GM21717 (cell line): ENCODE data around the gene ZG16B.

Experiments used
- ATAC-seq: cut with Tn5 transposase; IDR thresholded peaks from one replicate; pipeline ENCODE4 v1.9.1; 2021; ENCODE audit warnings: mild to moderate bottlenecking, moderate library complexity; ENCODE audit not compliant: unreplicated experiment

Gene ZG16B

DNA sequence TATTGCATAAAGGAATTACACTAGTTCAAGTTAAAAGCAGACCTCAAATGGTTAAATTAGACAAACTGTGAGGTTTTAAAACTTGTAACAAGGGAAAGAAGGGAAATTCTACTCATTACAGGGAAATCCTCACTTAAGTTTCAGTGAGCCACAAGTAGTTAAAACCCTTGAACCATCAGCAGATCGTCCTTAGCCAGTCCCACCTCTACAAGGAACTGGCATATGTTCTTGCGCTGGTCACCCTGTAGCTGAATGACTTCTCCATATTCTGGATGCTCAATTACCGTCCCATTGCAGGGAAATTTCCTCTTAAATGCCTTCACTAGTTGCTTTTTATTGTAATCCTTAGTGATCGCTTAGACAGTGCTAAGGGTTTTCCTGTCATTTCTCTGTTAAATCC, 7.6 kb upstream of the ZG16B start:
- no peak for ATAC-seq

DNA sequence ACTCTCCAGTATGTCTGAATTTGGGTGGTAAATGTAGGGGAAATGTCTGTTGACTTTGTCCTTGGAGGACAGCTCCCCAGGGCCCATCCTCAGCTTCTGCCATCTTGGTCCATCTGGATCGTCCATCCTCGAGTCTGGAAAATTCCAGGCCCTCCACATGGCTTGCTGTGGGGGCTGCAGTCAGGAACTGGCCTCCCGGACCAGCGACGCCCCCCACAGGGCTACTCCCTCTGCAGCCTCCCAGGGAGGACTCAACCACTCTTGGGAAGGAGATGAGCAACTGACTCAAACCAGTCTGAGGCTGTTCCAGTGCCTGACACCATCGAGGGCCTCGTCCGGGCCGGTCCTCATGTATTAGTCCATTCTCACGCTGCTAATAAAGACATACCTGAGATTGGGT, 5.5 kb upstream of the ZG16B start:
- no peak for ATAC-seq

DNA sequence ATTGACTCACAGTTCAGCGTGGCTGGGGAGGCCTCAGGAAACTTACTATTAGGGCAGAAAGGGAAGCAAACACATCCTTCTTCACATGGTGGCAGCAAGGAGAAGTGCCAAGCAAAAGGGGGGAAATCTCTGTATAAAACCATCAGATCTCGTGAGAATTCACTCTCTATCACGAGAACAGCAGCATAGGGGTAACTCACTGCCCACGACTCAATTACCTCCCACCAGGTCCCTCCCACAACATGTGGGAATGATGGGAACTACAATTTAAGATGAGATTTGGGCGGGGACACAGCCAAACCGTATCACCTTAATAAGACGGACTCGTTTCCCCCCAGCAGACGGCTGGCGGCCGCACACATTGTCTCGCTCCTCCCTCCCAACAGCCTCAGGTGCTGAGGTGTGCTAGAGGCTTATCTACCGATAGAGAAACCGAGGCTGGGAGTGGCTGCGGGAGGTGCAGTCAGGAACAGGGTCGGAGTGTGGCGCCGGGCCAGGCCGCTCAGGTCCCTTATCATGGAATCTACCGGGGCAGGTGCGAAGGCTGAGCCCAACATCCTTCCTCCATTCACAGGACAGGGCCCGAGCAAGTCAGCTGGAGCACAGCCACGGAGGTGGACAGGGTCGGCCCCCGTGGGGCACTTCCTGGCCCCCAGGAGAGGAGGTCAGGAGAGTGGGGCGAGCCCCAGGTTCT, 4.9 kb upstream of the ZG16B start:
- ATAC-seq, result no peak

DNA sequence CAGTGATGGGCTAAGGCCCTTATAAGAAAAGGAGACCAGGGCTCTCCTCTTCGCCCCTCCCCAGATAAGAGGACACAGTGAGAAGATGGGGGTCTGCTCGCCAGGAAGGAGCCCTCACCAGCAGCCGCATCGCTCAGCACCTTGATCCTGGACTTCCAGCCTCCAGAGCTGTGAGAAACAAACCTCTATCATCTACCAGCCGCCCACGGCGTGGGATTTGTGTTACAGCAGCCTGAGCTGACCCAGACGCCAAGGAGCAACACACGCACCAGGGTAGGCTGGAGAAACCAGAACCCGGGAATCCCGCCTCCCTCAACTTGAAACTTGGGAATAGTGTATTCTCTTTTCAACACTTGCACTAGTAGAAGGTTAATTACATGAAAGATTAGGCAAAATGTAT, 4.2 kb upstream of the ZG16B start:
- ATAC-seq, result no peak

DNA sequence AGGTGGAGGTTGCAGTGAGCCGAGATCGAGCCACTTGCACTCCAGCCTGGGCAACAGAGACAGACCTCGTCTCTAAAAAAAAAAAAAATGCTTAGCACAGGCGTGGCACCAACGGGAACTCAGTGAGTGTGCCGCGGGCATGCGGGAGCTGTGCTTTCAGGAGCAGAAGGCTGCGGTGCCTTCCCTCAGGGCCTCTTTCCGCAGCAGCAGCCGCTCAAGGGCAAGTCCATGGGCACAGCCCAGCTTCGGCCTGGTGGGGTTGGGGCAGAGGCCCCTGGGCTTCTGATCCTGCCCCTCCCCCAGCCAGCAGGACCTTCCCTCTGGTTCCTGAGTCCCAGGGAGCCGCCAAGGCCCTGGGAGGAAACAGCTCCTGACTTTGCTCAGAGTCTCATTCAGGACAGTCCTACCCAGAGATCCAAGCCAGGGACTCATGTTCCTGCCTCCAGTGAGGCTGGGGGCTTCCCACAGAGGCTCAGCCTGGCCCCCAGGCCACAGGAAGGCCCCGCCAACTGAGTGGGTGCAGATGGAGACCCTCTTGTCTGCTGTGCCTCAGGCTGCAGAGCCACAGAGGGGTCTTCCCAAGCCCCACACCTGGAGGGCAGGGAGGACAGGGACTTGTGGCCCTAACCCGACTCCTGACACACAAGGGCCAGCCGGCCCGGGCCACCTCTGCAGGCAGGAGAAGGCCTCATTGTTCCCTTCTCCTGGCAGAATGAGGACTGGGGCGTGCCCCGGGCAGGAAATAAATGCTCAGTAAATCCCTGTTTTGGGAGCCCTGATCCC, 3.3 kb upstream of the ZG16B start:
- no peak for ATAC-seq

DNA sequence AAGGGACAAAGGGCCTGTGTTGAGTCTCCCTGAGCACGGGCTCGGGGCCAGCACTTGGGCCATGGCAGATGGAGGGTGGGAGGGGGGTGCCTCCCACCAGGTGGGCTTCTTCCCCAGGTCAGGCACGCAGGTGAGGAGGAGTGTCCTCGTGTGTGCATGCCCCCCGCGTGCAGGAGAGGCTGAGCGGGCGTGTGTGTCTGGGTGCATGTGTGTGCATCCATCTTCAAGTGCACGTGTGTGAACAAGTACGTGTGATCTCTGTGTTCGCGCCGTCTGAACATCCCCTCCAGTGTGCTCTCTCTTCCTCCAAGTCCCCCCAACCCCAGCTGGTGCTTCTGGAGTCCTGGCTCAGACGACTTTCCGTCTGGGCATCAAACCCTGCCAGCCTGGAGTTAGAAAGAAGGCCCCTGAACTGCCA, 2.7 kb upstream of the ZG16B start:
- ATAC-seq, result no peak

DNA sequence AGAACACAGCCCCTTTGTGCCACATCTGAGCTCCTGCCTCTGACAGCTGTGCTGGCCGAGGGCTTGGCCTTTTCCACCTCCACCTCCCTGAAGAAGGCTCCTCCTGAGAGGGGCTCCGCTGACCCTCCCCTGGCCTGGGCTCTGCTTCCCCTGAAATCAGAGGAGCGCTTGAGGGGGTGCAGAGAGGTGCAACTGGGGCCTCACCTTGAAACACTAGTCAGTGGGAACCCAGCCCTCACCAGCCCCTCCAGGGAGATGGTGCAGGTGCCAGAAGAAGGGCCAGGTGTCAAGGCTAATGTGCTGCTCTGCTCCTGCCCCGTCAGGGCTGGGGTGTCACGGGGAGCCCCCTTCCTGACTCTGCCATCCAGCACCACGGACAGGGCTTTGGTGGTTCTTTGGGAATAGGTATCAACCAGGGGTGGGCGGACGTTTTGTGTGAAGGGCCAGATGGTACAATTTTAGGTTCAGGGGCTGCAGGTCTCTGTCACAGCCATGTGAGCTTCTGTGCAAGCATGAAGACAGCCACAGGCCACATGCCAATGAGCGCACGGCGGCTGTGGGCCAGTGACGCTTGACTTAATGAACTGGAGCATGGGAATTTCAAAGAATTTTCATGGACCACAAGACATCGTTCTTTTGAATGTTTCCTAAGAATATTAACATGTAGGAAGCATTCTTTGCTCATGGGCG, 2.1 kb upstream of the ZG16B start:
- ATAC-seq, result no peak

DNA sequence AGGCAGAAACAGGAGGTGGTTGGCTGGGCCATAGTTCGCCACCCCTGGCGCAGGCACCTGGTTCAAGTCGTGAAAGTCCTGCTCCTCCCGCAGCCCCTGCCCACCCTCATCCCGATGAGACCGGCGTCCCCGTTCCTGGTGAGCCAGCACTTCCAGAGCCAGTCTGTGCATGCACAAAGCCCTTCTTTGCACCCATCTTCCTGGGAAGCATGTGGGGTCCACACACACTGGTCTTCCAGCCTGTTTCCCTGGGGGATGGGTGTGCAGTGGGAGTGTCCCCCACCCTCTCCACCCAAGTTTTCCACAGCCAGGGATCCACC, 1.6 kb upstream of the ZG16B start:
- no peak for ATAC-seq

DNA sequence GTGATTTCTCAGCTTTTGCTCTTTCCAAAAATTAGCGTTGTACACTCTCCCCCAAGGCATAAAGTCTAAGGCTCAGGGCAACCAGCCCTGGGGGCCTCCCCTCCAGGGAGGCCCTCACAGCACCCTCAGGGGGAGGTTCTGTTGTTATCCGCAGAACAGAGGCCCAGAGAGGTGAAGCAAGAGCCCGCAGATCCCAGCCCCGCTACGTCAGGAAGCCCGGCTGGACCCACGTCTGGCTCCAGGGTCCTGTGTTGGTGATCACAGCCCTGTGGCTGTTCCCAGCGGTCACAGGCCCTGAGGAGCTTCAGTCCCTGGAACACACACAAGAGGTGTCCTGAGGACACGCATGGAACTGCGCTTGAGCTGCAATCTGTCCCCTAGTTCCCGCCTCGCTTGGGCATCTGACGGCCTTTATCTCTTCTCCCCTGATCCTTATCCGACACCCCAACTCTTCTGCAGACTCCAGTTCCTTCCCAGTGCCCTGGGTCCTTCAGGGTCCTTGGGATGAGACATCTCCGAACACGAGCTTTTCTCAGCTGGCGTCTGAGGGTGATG, 1.1 kb upstream of the ZG16B start:
- ATAC-seq, result no peak

DNA sequence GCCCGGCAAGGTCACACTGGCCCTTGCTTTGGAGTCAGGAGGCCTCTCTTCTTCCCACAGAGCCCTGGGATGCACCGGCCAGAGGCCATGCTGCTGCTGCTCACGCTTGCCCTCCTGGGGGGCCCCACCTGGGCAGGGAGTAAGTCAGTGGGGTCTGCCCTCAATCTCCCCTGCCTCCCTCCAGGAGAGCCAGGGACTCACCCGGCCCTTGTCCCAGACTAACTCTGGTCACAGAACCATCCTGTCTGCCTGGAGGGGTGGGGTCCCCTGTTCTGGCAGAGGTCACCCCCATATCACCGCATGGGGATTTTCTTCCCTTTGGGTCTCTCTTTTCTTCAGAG, 222 bp downstream of the ZG16B start:
- no peak for ATAC-seq

DNA sequence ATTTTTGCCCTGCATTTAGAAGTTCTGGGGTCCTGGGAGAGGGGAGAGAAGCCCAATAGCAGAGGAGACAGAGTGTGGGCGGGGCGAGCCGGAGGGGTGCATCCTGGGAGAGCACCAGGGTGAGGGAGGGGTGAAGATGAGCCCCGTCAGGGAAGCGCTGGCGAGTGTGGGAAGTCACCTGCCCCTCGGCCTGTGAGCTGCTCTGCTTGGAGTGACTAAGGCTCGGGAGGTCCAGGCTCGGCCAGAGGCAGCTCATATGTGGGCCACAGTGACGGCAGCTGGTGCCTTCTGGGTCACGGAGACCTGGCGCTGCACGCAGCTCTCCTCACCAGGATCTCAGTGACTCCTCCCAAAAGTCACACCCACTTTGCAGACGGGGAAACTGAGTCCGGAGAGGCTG, 1.1 kb downstream of the ZG16B start:
- no peak for ATAC-seq

DNA sequence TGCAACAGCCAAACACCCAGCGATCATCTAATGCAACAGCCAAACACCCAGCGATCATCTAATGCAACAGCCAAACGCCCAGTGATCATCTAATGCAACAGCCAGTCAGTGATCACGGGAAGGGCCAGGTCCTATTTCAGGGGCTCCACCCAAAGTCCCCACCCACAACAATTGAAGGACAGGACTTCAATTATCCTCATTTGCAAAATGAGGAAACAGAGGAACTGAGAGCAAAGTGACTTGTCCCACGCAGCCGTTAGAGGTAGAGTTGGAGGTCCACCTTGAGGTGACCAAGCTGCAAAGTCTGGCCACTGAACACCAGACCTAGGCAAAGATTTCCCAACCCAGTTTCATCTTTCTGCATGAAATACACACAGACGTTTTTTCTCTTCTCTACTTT, 3.7 kb downstream of the ZG16B start:
- no peak for ATAC-seq

DNA sequence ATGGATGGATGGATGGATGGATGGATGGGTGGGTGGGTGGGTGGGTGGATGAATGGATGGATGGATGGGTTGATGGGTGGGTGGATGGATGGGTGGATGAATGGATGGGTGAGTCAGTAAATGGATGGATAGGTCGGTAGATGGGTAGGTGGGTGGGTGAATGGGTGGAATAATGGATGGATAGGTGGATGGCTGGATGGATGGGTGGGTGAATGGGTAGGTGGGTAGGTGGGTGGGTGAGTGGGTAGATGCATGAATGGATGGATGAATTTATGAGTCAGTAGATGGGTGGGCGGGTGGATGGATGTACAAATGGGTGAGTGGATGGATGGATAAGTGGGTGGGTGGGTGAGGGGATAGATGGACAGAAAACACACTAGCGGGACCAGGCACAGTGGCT, 4.9 kb downstream of the ZG16B start:
- ATAC-seq, result no peak

DNA sequence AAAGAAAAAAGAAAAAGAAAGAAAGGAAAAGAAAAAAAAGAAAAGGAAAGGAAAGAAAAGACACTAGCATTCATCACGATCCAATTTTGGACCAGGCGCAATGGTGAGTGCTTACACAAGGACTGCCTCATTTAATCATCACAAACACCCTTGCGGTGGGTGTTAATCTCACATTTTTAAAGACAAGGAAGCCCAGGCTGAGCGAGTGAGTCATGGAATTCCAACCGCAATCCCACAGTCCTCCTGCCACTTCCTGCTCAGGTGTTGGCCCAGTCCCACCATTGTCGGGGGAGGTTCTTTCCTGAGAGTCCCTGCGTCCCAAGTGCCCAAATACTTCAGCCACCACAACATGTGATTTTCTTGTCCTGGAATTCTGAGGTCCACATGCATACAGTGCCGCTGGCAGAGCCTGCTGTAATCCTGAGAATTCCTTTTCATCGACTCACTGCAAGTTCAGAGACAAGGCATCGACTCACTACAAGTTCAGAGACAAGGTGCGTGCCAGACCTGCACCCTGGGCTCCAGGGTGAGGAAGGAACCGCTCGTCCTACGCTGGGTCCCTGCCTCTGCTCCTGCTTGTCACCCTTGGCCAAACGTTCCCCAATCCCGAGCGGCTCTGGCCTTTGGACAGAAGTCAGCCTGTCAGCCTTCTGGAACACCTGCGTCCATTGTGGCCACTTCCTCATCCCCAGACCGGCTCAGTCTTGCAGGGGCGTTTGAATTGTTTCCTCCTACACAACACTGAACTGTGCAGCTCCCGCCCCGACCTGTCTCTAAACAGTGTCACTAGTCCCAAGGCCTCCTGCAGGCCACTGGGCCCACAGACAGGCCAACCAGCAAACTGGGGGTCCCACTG, 5.8 kb downstream of the ZG16B start:
- ATAC-seq, result no peak

DNA sequence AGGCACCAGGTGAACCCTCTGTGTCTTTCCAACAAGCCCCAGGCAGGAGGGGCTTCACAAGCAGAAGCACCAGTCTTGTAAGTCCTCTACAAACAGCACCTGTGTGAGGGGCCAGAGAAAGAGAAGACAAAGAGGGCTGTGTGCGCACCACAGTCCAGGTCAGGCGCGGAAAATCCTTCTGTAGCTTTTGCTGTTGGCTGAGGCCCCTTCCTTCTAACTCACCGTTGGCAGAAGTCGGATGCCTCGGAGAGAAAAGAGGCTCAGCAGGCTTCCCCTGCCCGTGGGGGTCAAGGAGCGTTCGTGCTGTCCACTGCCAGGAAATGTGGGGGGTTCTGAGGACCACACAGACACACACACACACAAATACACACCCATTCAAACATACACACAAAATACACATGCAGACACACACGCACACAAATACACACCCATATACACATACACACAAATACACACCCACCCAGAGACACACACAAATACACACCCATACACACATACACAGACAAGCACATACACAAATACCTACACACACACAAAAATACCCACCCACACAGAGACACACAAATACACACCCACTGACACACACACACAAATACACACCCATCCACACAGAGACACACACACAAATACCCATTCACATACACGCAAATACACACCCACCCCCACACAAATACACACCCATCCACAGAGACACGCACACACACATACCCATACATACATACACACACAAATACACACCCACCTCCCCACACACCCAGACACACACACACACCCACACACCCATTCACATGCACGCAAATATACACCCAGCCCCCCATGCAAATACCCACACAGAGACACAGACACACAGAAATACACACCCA, 6.8 kb downstream of the ZG16B start:
- ATAC-seq, result no peak

DNA sequence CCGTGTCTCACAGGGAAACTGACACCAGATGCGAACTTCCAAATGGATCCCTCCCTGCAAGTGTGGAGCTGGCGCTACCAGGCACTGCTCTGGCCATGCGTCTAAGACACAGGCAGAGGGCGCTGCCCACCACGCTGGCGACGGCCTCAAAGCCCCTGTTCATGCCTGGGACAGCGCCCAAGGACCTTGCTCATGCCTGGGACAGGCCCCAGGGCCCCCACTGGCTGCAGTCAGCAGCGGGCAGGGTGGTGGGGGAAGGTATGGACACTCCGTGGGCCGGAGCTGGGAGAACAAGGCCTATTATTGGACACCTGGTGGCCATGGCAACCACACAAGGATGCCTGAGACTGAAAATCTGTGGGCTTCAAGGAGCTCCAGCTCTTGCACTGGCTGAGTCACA, 8.8 kb downstream of the ZG16B start:
- no peak for ATAC-seq

DNA sequence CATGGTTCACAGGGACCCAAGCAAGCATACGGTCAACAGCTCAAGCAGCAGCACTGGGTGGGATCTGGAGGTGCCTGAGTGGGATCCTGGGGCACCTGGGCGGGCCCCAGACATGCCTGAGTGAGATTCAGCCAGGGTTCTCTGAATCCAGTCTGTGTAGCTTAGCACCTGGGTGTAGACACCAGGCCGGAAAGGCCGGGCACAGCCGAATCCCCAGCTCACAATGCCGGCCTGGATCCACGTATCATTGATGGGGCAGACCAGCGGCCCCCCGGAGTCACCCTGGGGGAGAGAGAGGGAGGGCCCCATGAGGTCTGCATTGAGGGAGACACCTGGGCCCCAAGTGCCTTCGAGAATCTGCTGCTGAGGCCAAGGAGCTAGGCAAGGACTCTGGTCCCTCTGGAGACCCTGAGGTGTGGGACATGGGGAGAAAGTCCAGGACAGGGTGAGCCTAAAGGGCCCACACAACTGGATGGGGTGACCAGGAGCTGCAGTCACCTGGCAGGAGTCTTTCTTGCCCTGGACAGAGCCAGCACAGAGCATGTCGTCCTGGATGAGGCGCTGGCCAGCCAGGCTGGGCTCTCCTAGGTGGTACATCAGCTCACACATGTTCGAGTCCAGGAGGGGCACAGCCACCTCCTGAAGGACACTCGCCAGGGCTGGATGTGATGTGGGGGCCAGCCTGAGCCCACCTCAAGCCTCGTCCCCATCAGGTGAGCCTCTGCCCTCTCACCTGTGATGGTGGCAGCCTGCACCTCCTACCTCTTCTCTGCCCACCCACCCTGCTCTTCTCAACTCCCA, 9.7 kb downstream of the ZG16B start:
- ATAC-seq, result no peak

DNA sequence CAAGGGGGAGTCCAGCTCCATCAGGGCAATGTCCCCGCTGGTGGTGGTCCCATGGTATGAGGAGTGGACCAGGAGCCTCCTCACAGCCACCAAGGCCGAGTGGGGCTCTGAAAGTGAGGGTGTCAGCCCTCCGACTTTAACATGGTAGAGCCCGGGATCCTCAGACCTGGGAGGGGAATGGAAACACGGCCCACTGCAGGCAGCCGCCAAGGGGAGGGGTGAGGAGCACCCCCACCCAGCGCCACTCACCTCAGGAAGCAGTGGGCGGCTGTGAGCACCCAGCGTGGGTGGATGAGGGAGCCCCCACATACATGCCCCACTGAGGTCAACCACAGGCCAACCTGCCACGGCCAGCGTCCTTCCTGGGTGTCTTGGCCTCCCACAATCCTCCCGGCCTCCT, 10.8 kb downstream of the ZG16B start:
- ATAC-seq, result no peak

DNA sequence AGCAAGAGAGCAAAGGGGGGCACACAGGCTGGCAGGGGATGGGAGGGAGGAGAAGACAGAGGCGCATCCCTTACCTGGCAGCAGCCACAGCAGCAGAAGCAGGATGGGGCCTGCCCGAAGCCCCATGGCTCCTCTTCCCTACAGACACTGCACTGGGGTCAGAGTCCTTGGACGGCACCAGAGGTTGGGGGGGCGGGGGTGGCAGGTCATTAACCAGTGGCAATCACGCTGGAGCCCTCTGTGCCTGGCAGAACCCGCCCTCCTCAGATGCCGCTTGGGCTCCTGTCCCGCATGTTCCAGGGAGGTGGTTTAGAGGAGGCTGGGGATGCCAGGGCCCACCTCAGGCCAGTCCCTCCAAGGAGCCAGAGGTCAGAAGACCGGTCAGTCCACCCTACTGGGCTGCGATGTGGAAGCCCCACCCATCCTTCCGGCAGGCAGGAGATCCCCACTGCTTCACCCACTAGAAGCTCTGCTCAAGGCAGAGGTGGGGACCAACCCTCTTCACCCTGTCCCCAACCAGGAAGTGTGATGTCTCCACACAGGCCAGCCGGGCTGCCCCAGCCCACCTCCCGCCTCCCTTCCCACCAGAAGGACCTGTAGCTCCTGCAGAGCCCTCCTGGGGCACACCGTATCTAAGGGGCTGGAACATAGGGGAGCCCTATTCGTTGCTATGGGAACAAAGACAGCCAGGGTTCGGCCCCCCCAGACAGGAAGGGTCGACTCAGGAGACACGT, 11.7 kb downstream of the ZG16B start:
- ATAC-seq, result no peak
